Esophagus squamous epithelium (tissue), 5 donors: ENCODE results near the gene ABCB8. TPM values are rescaled to one million over a fixed set of nuclear protein-coding genes. Genes with fewer than 3 reads are reported as not detected.

Source experiments
- DNase-seq: peaks from one replicate; lab custom pipeline; 2025; lab: John Stamatoyannopoulos, UW
- H3K27ac ChIP-seq, 4 donors: fragments of 200-600 bp; sonication (generic); one replicate each; pipeline ENCODE4 v1.5.1; 2016 to 2019; ENCODE audit warnings: mild to moderate bottlenecking in 1 of 4
- H3K27me3 ChIP-seq, 4 donors: fragments of 200-600 bp; sonication (generic); 1 replicate in 3 of 4; 2 replicates in 1 of 4; pipeline versions ENCODE4 v1.5.1 to v1.6.0; 2017 to 2021; ENCODE audit warnings: antibody characterized with exemption in 1 of 4
- H3K36me3 ChIP-seq, 3 donors: fragments of 200-600 bp; sonication (generic); one replicate each; pipeline ENCODE4 v1.5.1; 2016 to 2019
- H3K4me1 ChIP-seq, 3 donors: fragments of 200-600 bp; sonication (generic); one replicate each; pipeline ENCODE4 v1.5.1; 2017 to 2019
- H3K4me3 ChIP-seq, 4 donors: fragments of 200-600 bp; sonication (generic); 1 replicate in 3 of 4; 2 replicates in 1 of 4; pipeline ENCODE4 v1.5.1; 2016 to 2019; ENCODE audit warnings: mild to moderate bottlenecking in 2 of 4, moderate library complexity in 1 of 4
- H3K9me3 ChIP-seq, 3 donors: fragments of 200-600 bp; sonication (generic); one replicate each; pipeline ENCODE4 v1.5.1; 2016 to 2019
- CTCF ChIP-seq, 6 experiments: fragments of 450-650 bp in 4 of 6; fragments of 200-600 bp in 2 of 6; sonication (generic) in 2 of 6; IDR thresholded peaks; one replicate each; pipeline ENCODE4 v1.5.1; 2016 to 2019; ENCODE audit warnings: antibody characterized with exemption in 6 of 6, mild to moderate bottlenecking in 4 of 6, moderate library complexity in 4 of 6
- POLR2A ChIP-seq, 4 donors: fragments of 450-650 bp; IDR thresholded peaks; one replicate each; pipeline ENCODE4 v1.6.1; 2017; ENCODE audit warnings: antibody characterized with exemption in 4 of 4, mild to moderate bottlenecking in 4 of 4, moderate library complexity in 3 of 4
- WGBS, 2 donors: methylation state at CpG; one replicate each; pipeline ENCODE4 v1.1.5; 2018; 5-methylcytosine and 5-hydroxymethylcytosine counted together
- intact Hi-C: fragments of 100-400 bp; cut with DNase I; formaldehyde crosslinking; loops from one replicate; pipeline ENCODE4 v1.15.0; 2022
- total RNA-seq, 4 donors: library from RNA; depleted of rRNA; stranded (reverse); fragments of >200 nt; gene quantifications; one replicate each; pipeline ENCODE4 v1.1.0, GENCODE V29; 2016
- donor health status: DM: yes; HTN: yes; CAD: no.

Gene ABCB8
- total RNA-seq, 4 donors from 2014 or later = 23.1 to 41.0 (median 26.1) TPM

GRCh38 chr7:150982351-150982750 lies 45.9 kb upstream of the ABCB8 start:
- Histone ChIP-seq H3K4me3 (no peak overlapping the region), H3K9me3 (no peaks in the 10 kb centered on the region), H3K27ac (no peak overlapping the region), H3K27me3 (peaks cover 0 to 77% (median 2%) of the 10 kb centered on the region in 4 donors), H3K4me1 (peaks cover 6 to 29% (median 22%) of the 10 kb centered on the region in 3 donors), H3K36me3 (no peaks in the 10 kb centered on the region)
- WGBS, 2 donors = 47 to 56% methylated on average over 2 of the region's 3 CpGs
- no peak for TF ChIP-seq CTCF (IDR thresholded peaks at IDR 0.05)
- no peak for TF ChIP-seq POLR2A (IDR thresholded peaks at IDR 0.05)
- intact Hi-C loops = no loop called here
- no peak for DNase-seq

DNA sequence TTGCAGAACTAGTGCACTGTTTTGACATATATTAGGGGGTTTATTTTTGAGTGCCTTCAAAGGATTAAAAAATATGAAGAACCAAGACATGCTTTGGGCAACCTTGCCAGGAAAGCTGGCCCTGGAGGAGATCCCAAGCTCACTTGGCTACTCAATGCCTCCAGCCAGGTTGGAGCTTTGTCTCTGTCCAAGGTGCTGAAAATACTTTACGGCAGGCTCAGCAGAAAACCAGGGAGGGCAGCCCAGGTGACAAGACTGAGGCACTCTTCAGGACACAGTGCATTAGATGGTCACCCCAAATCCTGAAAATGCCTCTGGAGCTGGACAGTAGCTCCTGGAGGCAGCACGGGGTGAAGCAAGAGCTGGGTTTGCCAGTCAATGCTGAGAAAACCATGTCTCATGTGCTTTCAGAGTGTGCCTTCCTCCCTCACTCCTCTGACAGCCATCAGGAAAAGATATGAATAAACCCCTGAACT lies 44.3 kb upstream of the ABCB8 start:
- H3K27ac ChIP-seq = no peak overlapping the region
- no peak overlapping the region for H3K4me3 ChIP-seq
- peaks cover 0 to 75% (median 0%) of the 10 kb centered on the region in 4 donors for H3K27me3 ChIP-seq
- DNase-seq = no peak
- H3K9me3 ChIP-seq = no peaks in the 10 kb centered on the region
- H3K36me3 ChIP-seq = no peaks in the 10 kb centered on the region
- TF ChIP-seq CTCF (IDR thresholded peaks at IDR 0.05) (no peak), POLR2A (IDR thresholded peaks at IDR 0.05) (no peak)
- peaks cover 6 to 25% (median 9%) of the 10 kb centered on the region in 3 donors for H3K4me1 ChIP-seq
- intact Hi-C loops = no loop called here
- WGBS, 2 donors = 8 to 17% methylated on average over 2 of the region's 2 CpGs

DNA sequence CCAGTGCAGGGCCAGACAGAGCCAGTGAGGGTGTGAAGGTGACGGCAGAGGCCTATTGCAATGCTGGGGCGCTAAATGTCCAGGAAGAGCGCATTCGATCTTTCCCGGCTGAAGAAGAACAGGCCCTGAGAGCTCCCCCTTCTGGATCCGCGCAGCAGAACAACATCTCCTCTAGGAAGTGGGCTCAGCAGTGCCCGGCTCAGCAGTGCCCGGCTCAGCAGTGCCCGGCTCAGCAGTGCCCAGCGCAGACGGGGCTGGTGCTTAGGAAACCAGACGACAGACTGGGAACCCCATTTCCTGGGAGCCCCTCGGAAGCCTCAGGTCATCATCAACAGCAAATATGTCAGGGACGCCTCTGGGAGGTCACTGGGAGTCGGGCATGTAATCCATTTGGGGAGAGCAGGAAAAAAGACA lies 42.1 kb upstream of the ABCB8 start:
- H3K27me3 ChIP-seq = peaks cover 0 to 54% (median 0%) of the 10 kb centered on the region in 4 donors
- H3K9me3 ChIP-seq = peaks cover 0 to 18% (median 9%) of the 10 kb centered on the region in 3 donors
- peaks cover 0 to 26% (median 20%) of the 10 kb centered on the region in 3 donors for H3K4me1 ChIP-seq
- intact Hi-C loops = loop anchor here (5.0 kb wide), 1 partner anchor 89 kb away; no protein-coding TSS in a partner anchor
- 40% methylated on average over 1 of the region's 16 CpGs; no CpG with 5 or more reads in 1 of the 2 donors for WGBS, 2 donors
- no peak overlapping the region for H3K4me3 ChIP-seq
- TF ChIP-seq POLR2A (IDR thresholded peaks at IDR 0.05) (no peak), CTCF (IDR thresholded peaks at IDR 0.05) (peak in 5 of 6 experiments; percentile 28 to 60 (median 48))
- H3K27ac ChIP-seq = no peak overlapping the region
- H3K36me3 ChIP-seq = no peaks in the 10 kb centered on the region
- DNase-seq = no peak

- H3K9me3 ChIP-seq = peaks cover 0 to 23% (median 9%) of the 10 kb centered on the region in 3 donors
- H3K27ac ChIP-seq = no peak overlapping the region
- WGBS, 2 donors = no CpG with 5 or more reads among the region's 5 CpGs
- H3K4me3 ChIP-seq = no peak overlapping the region
- H3K4me1 ChIP-seq = peaks cover 0 to 26% (median 20%) of the 10 kb centered on the region in 3 donors
- no peak for DNase-seq
- intact Hi-C loops = loop anchor here (5.0 kb wide), 1 partner anchor 89 kb away; no protein-coding TSS in a partner anchor
- H3K36me3 ChIP-seq = no peaks in the 10 kb centered on the region
- H3K27me3 ChIP-seq = peaks cover 0 to 50% (median 0%) of the 10 kb centered on the region in 4 donors
- TF ChIP-seq POLR2A (IDR thresholded peaks at IDR 0.05) (no peak), CTCF (IDR thresholded peaks at IDR 0.05) (no peak)
These were observed 41.7 kb upstream of the ABCB8 start for GRCh38 chr7:150986556-150986955.
